NCI-H146 (cell line): Measurements from ENCODE around the gene MRPL18.
"Not testable (repeated sequence)": the region's sequence is repeated elsewhere in the genome, so short reads cannot be mapped to it uniquely, and the experiment has no call there.

Source experiments
- DNase-seq: peaks from one replicate; lab custom pipeline; 2025; lab: John Stamatoyannopoulos, UW

The MRPL18 gene

GRCh38 chr6:159777240-159777904 is 12.9 kb upstream of the MRPL18 start:
- no peak for DNase-seq

- no peak for DNase-seq
These were observed 12.1 kb upstream of the MRPL18 start for GRCh38 chr6:159778131-159778530.

GRCh38 chr6:159778542-159779103 is 11.6 kb upstream of the MRPL18 start:
- no peak for DNase-seq

GRCh38 chr6:159788276-159788675 is 2.0 kb upstream of the MRPL18 start:
- no peak for DNase-seq

GRCh38 chr6:159788753-159789376 is 1.4 kb upstream of the MRPL18 start:
- DNase-seq = peak; percentile 59

GRCh38 chr6:159789377-159790148 is 704 bp upstream of the MRPL18 start, which contains the start of gene TCP1:
TSS of gene TCP1 (minus strand) at chr6:159789602. CDS start at chr6:159789468, 134 bp downstream.
- DNase-seq = peak; percentile 100

GRCh38 chr6:159790956-159791598 is 810 bp downstream of the MRPL18 start:
- peak; percentile 64 for DNase-seq

GRCh38 chr6:159794976-159795375 is 4.7 kb downstream of the MRPL18 start:
- not testable (repeated sequence) for DNase-seq

- no peak for DNase-seq
These were observed 7.3 kb downstream of the MRPL18 start for GRCh38 chr6:159797554-159797953.

- no peak for DNase-seq
These were observed 10.0 kb downstream of the MRPL18 start, which contains the start of gene PNLDC1 for GRCh38 chr6:159800141-159800865. TSS of gene PNLDC1 (plus strand) at chr6:159800276. CDS start at chr6:159800308, 32 bp downstream.

- no peak for DNase-seq
These were observed 11.7 kb downstream of the MRPL18 start for GRCh38 chr6:159801935-159802334.

- peak; percentile 9 for DNase-seq
These were observed 14.2 kb downstream of the MRPL18 start for GRCh38 chr6:159804504-159804903.

GRCh38 chr6:159805440-159806020 is 15.3 kb downstream of the MRPL18 start:
- DNase-seq = no peak

- DNase-seq = no peak
These were observed 15.8 kb downstream of the MRPL18 start for GRCh38 chr6:159806021-159806458.

GRCh38 chr6:159807150-159807858 is 17.0 kb downstream of the MRPL18 start:
- peak; percentile 84 for DNase-seq

- DNase-seq = no peak
These were observed 18.4 kb downstream of the MRPL18 start for GRCh38 chr6:159808647-159809046.

GRCh38 chr6:159809149-159809548 is 18.9 kb downstream of the MRPL18 start:
- DNase-seq = no peak

- DNase-seq = no peak
These were observed 23.5 kb downstream of the MRPL18 start for GRCh38 chr6:159813781-159814180.

GRCh38 chr6:159815410-159815809 is 25.1 kb downstream of the MRPL18 start:
- DNase-seq = no peak

- not testable (repeated sequence) for DNase-seq
These were observed 26.5 kb downstream of the MRPL18 start for GRCh38 chr6:159816775-159817174.
